SH-SY5Y (cell line): ENCODE results near the gene APOC1.

ENCODE experiments used
- GATA2 ChIP-seq: IDR thresholded peaks from 2 replicates; pipeline ENCODE4 v1.6.1; 2011; ENCODE audit warnings: mild to moderate bottlenecking, low read depth, low read length
- GATA3 ChIP-seq: IDR thresholded peaks from 2 replicates; pipeline ENCODE4 v1.6.1; 2011; ENCODE audit warnings: low read depth, mild to moderate bottlenecking, low read length, moderate library complexity

Gene APOC1

GRCh38 chr19:44882063-44882462 is 32.3 kb upstream of the APOC1 start:
- TF ChIP-seq GATA2, result no peak
- no peak for TF ChIP-seq GATA3

- no peak for TF ChIP-seq GATA2
- no peak for TF ChIP-seq GATA3
Measured at GRCh38 chr19:44883922-44884321, 30.5 kb upstream of the APOC1 start.

GRCh38 chr19:44884566-44884965 is 29.8 kb upstream of the APOC1 start:
- TF ChIP-seq GATA3 (no peak), GATA2 (no peak)

- TF ChIP-seq GATA2, result no peak
- TF ChIP-seq GATA3, result no peak
Measured at GRCh38 chr19:44886141-44886540, 28.3 kb upstream of the APOC1 start.

- TF ChIP-seq GATA2, result no peak
- no peak for TF ChIP-seq GATA3
Measured at GRCh38 chr19:44887648-44888047, 26.8 kb upstream of the APOC1 start.

GRCh38 chr19:44889830-44890365 is 24.5 kb upstream of the APOC1 start:
- TF ChIP-seq GATA3, result no peak
- no peak for TF ChIP-seq GATA2

- TF ChIP-seq GATA3 (no peak), GATA2 (peak; percentile 34; the same call in 1 of the 2 replicates)
Measured at GRCh38 chr19:44890366-44891015, 23.9 kb upstream of the APOC1 start.

GRCh38 chr19:44891016-44891882 is 23.2 kb upstream of the APOC1 start, which contains the start of gene TOMM40:
Gene TOMM40 (plus strand): TSS chr19:44891254. CDS start chr19:44891416, 162 bp downstream.
- TF ChIP-seq GATA3 (no peak), GATA2 (no peak)

- TF ChIP-seq GATA2 (no peak), GATA3 (no peak)
Measured at GRCh38 chr19:44892932-44893331, 21.5 kb upstream of the APOC1 start.

- no peak for TF ChIP-seq GATA3
Measured at GRCh38 chr19:44893332-44894051, 20.9 kb upstream of the APOC1 start.

GRCh38 chr19:44894052-44894400 is 20.4 kb upstream of the APOC1 start:
- TF ChIP-seq GATA2, result no peak
- no peak for TF ChIP-seq GATA3

- no peak for TF ChIP-seq GATA2
- no peak for TF ChIP-seq GATA3
Measured at GRCh38 chr19:44894946-44895345, 19.5 kb upstream of the APOC1 start.

- TF ChIP-seq GATA3, result no peak
- TF ChIP-seq GATA2, result no peak
Measured at GRCh38 chr19:44897835-44898234, 16.6 kb upstream of the APOC1 start.
